Neural progenitor cell (in vitro differentiated cells): ENCODE measurements around the gene EDC3. TPM values are rescaled to one million over a fixed set of nuclear protein-coding genes. Genes with fewer than 3 reads are reported as not detected.

Experiments
- DNase-seq: peaks from one replicate; pipeline ENCODE4 v3.0.0-alpha.2; 2016; ENCODE audit warnings: low spot score
- H2AFZ ChIP-seq: fragments of 200-600 bp; sonication (generic); replicated peaks from 2 replicates; pipeline ENCODE4 v1.6.1; 2016; ENCODE audit warnings: antibody characterized with exemption
- H3F3A ChIP-seq: fragments of 200-600 bp; sonication (generic); 2 replicates; pipeline ENCODE4 v1.6.1; 2016; ENCODE audit warnings: antibody characterized with exemption, low read depth
- H3K27ac ChIP-seq: fragments of 200-600 bp; sonication (generic); 2 replicates; pipeline ENCODE4 v1.5.1; 2016; ENCODE audit warnings: mild to moderate bottlenecking
- H3K27me3 ChIP-seq: fragments of 200-600 bp; sonication (generic); 2 replicates; pipeline ENCODE4 v1.6.1; 2016; ENCODE audit warnings: mild to moderate bottlenecking, moderate library complexity
- H3K36me3 ChIP-seq: fragments of 200-600 bp; sonication (generic); 2 replicates; pipeline ENCODE4 v1.5.1; 2016
- H3K4me1 ChIP-seq: fragments of 200-600 bp; sonication (generic); 2 replicates; pipeline ENCODE4 v1.6.1; 2016; ENCODE audit warnings: mixed run types
- H3K4me2 ChIP-seq: fragments of 200-600 bp; sonication (generic); 2 replicates; pipeline ENCODE4 v1.6.1; 2016
- H3K4me3 ChIP-seq: fragments of 200-600 bp; sonication (generic); 2 replicates; pipeline ENCODE4 v1.5.1; 2016
- H3K79me2 ChIP-seq: fragments of 200-600 bp; sonication (generic); 2 replicates; pipeline ENCODE4 v1.6.1; 2016; ENCODE audit warnings: low read depth
- H3K9ac ChIP-seq: fragments of 200-600 bp; sonication (generic); 2 replicates; pipeline ENCODE4 v1.6.1; 2016
- H3K9me3 ChIP-seq: fragments of 200-600 bp; sonication (generic); 2 replicates; pipeline ENCODE4 v1.5.1; 2016; ENCODE audit warnings: low read depth
- H4K20me1 ChIP-seq: fragments of 200-600 bp; sonication (generic); 2 replicates; pipeline ENCODE4 v1.6.1; 2016; ENCODE audit warnings: low read depth
- H3K27ac Mint-ChIP-seq: 3 replicates; pipeline ENCODE4 v1.8.0; 2021; ENCODE audit warnings: mixed read lengths
- H3K27me3 Mint-ChIP-seq: 2 replicates; pipeline ENCODE4 v1.8.0; 2022; ENCODE audit warnings: low read depth, mild to moderate bottlenecking, inconsistent platforms, moderate library complexity, mixed read lengths; ENCODE audit not compliant: insufficient read depth
- H3K36me3 Mint-ChIP-seq: 3 replicates; pipeline ENCODE4 v1.8.0; 2021; ENCODE audit warnings: mixed read lengths
- H3K4me1 Mint-ChIP-seq: 3 replicates; pipeline ENCODE4 v1.8.0; 2021; ENCODE audit warnings: mixed read lengths
- H3K4me3 Mint-ChIP-seq: 3 replicates; pipeline ENCODE4 v1.8.0; 2021; ENCODE audit warnings: mild to moderate bottlenecking, moderate library complexity, mixed read lengths
- H3K9me3 Mint-ChIP-seq: 3 replicates; pipeline ENCODE4 v1.8.0; 2020; ENCODE audit warnings: mixed read lengths
- EZH2 ChIP-seq: fragments of 200-600 bp; sonication (generic); IDR thresholded peaks from 2 replicates; pipeline ENCODE4 v1.6.1; 2017; ENCODE audit warnings: antibody characterized with exemption, mild to moderate bottlenecking, moderate library complexity
- EZH2phosphoT487 ChIP-seq: fragments of 200-600 bp; sonication (generic); IDR thresholded peaks from 2 replicates; pipeline ENCODE4 v1.6.1; 2017; ENCODE audit warnings: antibody characterized with exemption
- total RNA-seq: library from RNA; depleted of rRNA; stranded (reverse); fragments of >200 nt; gene quantifications from 2 replicates; pipeline ENCODE4 v1.2.3, GENCODE V29; 2015; ENCODE audit warnings: low replicate concordance
- TF ChIP-seq, protein P1 (sequence below): fragments of 200-600 bp; sonication (generic); IDR thresholded peaks from 2 replicates; pipeline ENCODE4 v1.5.1; 2017; ENCODE audit warnings: antibody characterized with exemption, mild to moderate bottlenecking

EDC3 gene
- total RNA-seq, 1 donor from 2014 or later, result 24.4 TPM

DNA sequence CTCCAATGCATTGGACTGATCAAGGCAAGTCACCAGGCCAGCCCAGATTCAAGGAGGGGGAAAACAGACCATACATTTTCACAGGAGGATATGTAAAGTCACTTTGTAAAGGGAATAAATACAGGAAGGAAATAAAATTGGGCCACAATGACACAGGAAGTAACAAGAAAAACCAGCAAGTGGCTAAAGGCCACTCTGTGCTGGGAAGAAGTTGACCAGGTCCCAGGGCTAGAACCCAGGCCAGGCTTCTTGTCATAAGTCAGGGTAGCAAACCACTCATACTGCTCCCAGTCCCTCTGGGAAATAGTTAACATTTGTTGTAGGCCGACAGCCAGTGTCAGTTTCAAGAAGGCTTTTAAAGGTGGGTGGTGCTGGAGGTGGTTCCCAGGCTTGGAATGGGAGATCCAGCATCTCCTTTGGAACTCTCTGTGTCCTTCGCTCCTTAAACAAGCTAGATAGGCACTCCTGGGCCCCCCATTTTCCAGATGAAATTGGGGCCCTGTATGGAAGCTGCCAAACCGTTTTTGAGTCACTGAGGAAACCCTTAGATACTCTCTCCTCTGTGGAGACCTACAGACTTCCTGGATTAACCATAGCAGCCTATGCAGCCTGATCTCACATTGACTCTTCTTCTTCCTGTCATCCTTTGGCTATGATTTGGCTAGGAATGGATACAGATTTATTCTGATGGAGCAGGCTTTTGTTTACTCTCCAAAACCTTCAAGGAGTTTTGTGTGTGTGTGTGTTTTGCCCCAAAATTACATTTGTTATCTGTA lies 14.7 kb upstream of the EDC3 start:
- no peak overlapping the region for H3K4me3 Mint-ChIP-seq
- H3K9me3 Mint-ChIP-seq, result no peaks in the 10 kb centered on the region
- H3K36me3 Mint-ChIP-seq, result no peaks in the 10 kb centered on the region
- Histone ChIP-seq H3K27me3 (peaks cover 58% of the 10 kb centered on the region), H2AFZ (no peak overlapping the region), H3K9ac (no peak overlapping the region), H3F3A (peaks cover 22% of the 10 kb centered on the region), H3K36me3 (no peaks in the 10 kb centered on the region), H3K27ac (no peak overlapping the region), H3K4me3 (no peak overlapping the region), H3K4me2 (no peak overlapping the region), H3K4me1 (no peaks in the 10 kb centered on the region), H3K9me3 (no peaks in the 10 kb centered on the region), H3K79me2 (no peaks in the 10 kb centered on the region), H4K20me1 (no peaks in the 10 kb centered on the region)
- H3K27me3 Mint-ChIP-seq, result peaks cover 13% of the 10 kb centered on the region
- H3K4me1 Mint-ChIP-seq, result no peaks in the 10 kb centered on the region
- TF ChIP-seq EZH2phosphoT487, result no peak
- TF ChIP-seq, protein P1, sequence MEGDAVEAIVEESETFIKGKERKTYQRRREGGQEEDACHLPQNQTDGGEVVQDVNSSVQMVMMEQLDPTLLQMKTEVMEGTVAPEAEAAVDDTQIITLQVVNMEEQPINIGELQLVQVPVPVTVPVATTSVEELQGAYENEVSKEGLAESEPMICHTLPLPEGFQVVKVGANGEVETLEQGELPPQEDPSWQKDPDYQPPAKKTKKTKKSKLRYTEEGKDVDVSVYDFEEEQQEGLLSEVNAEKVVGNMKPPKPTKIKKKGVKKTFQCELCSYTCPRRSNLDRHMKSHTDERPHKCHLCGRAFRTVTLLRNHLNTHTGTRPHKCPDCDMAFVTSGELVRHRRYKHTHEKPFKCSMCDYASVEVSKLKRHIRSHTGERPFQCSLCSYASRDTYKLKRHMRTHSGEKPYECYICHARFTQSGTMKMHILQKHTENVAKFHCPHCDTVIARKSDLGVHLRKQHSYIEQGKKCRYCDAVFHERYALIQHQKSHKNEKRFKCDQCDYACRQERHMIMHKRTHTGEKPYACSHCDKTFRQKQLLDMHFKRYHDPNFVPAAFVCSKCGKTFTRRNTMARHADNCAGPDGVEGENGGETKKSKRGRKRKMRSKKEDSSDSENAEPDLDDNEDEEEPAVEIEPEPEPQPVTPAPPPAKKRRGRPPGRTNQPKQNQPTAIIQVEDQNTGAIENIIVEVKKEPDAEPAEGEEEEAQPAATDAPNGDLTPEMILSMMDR, result no peak
- no peak for TF ChIP-seq EZH2
- no peak for DNase-seq
- H3K27ac Mint-ChIP-seq, result no peak overlapping the region

DNA sequence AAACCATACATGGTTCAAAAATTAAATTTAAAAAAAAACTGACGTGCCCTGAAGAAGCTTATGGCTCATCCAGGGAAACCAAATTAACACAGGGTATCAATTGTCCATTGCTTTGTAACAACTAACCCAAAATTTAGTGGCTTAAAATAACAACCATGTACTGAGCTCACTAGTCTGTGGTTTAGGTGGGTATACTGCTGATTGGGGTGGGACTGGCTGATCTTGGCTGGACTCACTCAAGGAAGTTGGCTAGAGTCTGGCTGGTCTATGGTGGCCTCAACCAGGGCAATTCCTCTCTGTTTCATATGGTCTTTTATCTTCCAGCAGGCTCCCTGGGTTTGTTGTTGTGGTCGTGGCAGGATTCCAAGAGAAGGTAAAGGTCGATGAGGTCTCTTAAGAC lies 14.1 kb upstream of the EDC3 start:
- no peak overlapping the region for H2AFZ ChIP-seq
- no peak overlapping the region for H3K9ac ChIP-seq
- H4K20me1 ChIP-seq, result no peaks in the 10 kb centered on the region
- peaks cover 16% of the 10 kb centered on the region for H3F3A ChIP-seq
- H3K4me2 ChIP-seq, result no peak overlapping the region
- H3K9me3 ChIP-seq, result no peaks in the 10 kb centered on the region
- DNase-seq, result no peak
- H3K79me2 ChIP-seq, result no peaks in the 10 kb centered on the region
- Mint-ChIP-seq H3K9me3 (no peaks in the 10 kb centered on the region), H3K27me3 (peaks cover 17% of the 10 kb centered on the region), H3K36me3 (no peaks in the 10 kb centered on the region), H3K27ac (no peak overlapping the region), H3K4me1 (no peaks in the 10 kb centered on the region), H3K4me3 (no peak overlapping the region)
- H3K27me3 ChIP-seq, result peaks cover 64% of the 10 kb centered on the region
- no peaks in the 10 kb centered on the region for H3K4me1 ChIP-seq
- no peak overlapping the region for H3K4me3 ChIP-seq
- TF ChIP-seq, protein P1, result no peak
- TF ChIP-seq EZH2phosphoT487 (no peak), EZH2 (no peak)
- H3K36me3 ChIP-seq, result no peaks in the 10 kb centered on the region
- no peak overlapping the region for H3K27ac ChIP-seq

GRCh38 chr15:74709011-74709410 lies 13.2 kb upstream of the EDC3 start:
- H4K20me1 ChIP-seq, result no peaks in the 10 kb centered on the region
- Mint-ChIP-seq H3K27me3 (peaks cover 17% of the 10 kb centered on the region), H3K36me3 (no peaks in the 10 kb centered on the region), H3K27ac (no peak overlapping the region), H3K9me3 (no peaks in the 10 kb centered on the region), H3K4me3 (no peak overlapping the region), H3K4me1 (no peaks in the 10 kb centered on the region)
- peaks cover 73% of the 10 kb centered on the region for H3K27me3 ChIP-seq
- no peak overlapping the region for H2AFZ ChIP-seq
- H3K36me3 ChIP-seq, result no peaks in the 10 kb centered on the region
- no peaks in the 10 kb centered on the region for H3K4me1 ChIP-seq
- H3K4me2 ChIP-seq, result no peak overlapping the region
- H3K9ac ChIP-seq, result no peak overlapping the region
- no peaks in the 10 kb centered on the region for H3K79me2 ChIP-seq
- DNase-seq, result no peak
- peaks cover 9% of the 10 kb centered on the region for H3F3A ChIP-seq
- TF ChIP-seq EZH2 (no peak), EZH2phosphoT487 (no peak)
- TF ChIP-seq, protein P1, result no peak
- no peak overlapping the region for H3K27ac ChIP-seq
- H3K4me3 ChIP-seq, result no peak overlapping the region
- no peaks in the 10 kb centered on the region for H3K9me3 ChIP-seq
